Trophoblast cell (in vitro differentiated cells and primary cell): ENCODE measurements around the gene SEMA3A.
A peak's percentile ranks its signal among the peaks of the same experiment; 100 is the strongest.
"Not testable (repeated sequence)": the region's sequence is repeated elsewhere in the genome, so short reads cannot be mapped to it uniquely, and the experiment has no call there.

Experiments
- DNase-seq, 2 donors: peaks; one replicate each; pipeline ENCODE4 v3.0.0-alpha.2; 2016
- H2AFZ ChIP-seq: 2 replicates; pipeline ENCODE4 v1.6.1; 2013; ENCODE audit warnings: low read length, moderate library complexity, mild to moderate bottlenecking; ENCODE audit not compliant: insufficient read depth, poor library complexity
- H2AK5ac ChIP-seq: 2 replicates; pipeline ENCODE4 v1.6.1; 2013; ENCODE audit warnings: mild to moderate bottlenecking, low read length
- H2BK120ac ChIP-seq: 2 replicates; pipeline ENCODE4 v1.6.1; 2013; ENCODE audit warnings: low read length, mild to moderate bottlenecking, moderate library complexity; ENCODE audit not compliant: insufficient read depth, poor library complexity
- H2BK12ac ChIP-seq: 2 replicates; pipeline ENCODE4 v1.6.1; 2013; ENCODE audit warnings: mild to moderate bottlenecking, low read length, moderate library complexity
- H2BK5ac ChIP-seq: 2 replicates; pipeline ENCODE4 v1.6.1; 2013; ENCODE audit warnings: low read length, low read depth, moderate library complexity, mild to moderate bottlenecking; ENCODE audit not compliant: poor library complexity
- H3K14ac ChIP-seq: 2 replicates; pipeline ENCODE4 v1.6.1; 2013; ENCODE audit warnings: mild to moderate bottlenecking, low read length
- H3K18ac ChIP-seq: 2 replicates; pipeline ENCODE4 v1.6.1; 2013; ENCODE audit warnings: mild to moderate bottlenecking, low read length
- H3K23ac ChIP-seq: 2 replicates; pipeline ENCODE4 v1.6.1; 2013; ENCODE audit warnings: low read length
- H3K27ac ChIP-seq: 2 replicates; pipeline ENCODE4 v1.5.1; 2013; ENCODE audit warnings: low read depth, mild to moderate bottlenecking, inconsistent platforms, low read length, moderate library complexity
- H3K27me3 ChIP-seq: 2 replicates; pipeline ENCODE4 v1.6.1; 2013; ENCODE audit warnings: inconsistent platforms, mild to moderate bottlenecking, low read length, moderate library complexity; ENCODE audit not compliant: insufficient read depth
- H3K36me3 ChIP-seq, 2 experiments: 1 replicate in 1 of 2; 2 replicates in 1 of 2; pipeline ENCODE4 v1.6.1; 2013; ENCODE audit warnings: low read length in 2 of 2, mild to moderate bottlenecking in 2 of 2, moderate library complexity in 1 of 2; ENCODE audit not compliant: insufficient read depth in 2 of 2, control insufficient read depth in 1 of 2
- H3K4ac ChIP-seq: 2 replicates; pipeline ENCODE4 v1.6.1; 2013; ENCODE audit warnings: low read depth, mild to moderate bottlenecking, low read length, moderate library complexity
- H3K4me1 ChIP-seq, 2 experiments: 1 replicate in 1 of 2; 2 replicates in 1 of 2; pipeline ENCODE4 v1.6.1; 2013; ENCODE audit warnings: low read length in 2 of 2, mild to moderate bottlenecking in 2 of 2, moderate library complexity in 1 of 2; ENCODE audit not compliant: insufficient read depth in 2 of 2, control insufficient read depth in 1 of 2
- H3K4me2 ChIP-seq: 2 replicates; pipeline ENCODE4 v1.6.1; 2013; ENCODE audit warnings: inconsistent platforms, mild to moderate bottlenecking, low read length, moderate library complexity
- H3K4me3 ChIP-seq: 2 replicates; pipeline ENCODE4 v1.5.1; 2013; ENCODE audit warnings: mild to moderate bottlenecking, low read depth, low read length, inconsistent platforms
- H3K79me1 ChIP-seq: one replicate; pipeline ENCODE4 v1.6.1; 2013; ENCODE audit warnings: low read length
- H3K79me2 ChIP-seq: 2 replicates; pipeline ENCODE4 v1.6.1; 2013; ENCODE audit warnings: low read length, mild to moderate bottlenecking; ENCODE audit not compliant: control insufficient read depth, insufficient read depth, poor library complexity
- H3K9ac ChIP-seq: 2 replicates; pipeline ENCODE4 v1.6.1; 2013; ENCODE audit warnings: mild to moderate bottlenecking, low read length
- H3K9me3 ChIP-seq: 2 replicates; pipeline ENCODE4 v1.6.1; 2013; ENCODE audit warnings: low read depth, mild to moderate bottlenecking, control low read depth, inconsistent platforms, low read length; ENCODE audit not compliant: insufficient read depth
- H4K12ac ChIP-seq: 2 replicates; pipeline ENCODE4 v1.6.1; 2013; ENCODE audit warnings: low read depth, mild to moderate bottlenecking, low read length, moderate library complexity
- H4K8ac ChIP-seq: 2 replicates; pipeline ENCODE4 v1.6.1; 2013; ENCODE audit warnings: low read depth, mild to moderate bottlenecking, low read length, moderate library complexity
- H4K91ac ChIP-seq: one replicate; pipeline ENCODE4 v1.6.1; 2013; ENCODE audit warnings: low read depth, mild to moderate bottlenecking, low read length, moderate library complexity
- WGBS: extraction: QIAGEN DNeasy Blood & Tissue Kit; methylation state at CpG from one replicate; pipeline ENCODE4 v1.1.7; 2013; ENCODE audit warnings: missing lambda C conversion rate; ENCODE audit not compliant: insufficient read length, insufficient coverage; ENCODE audit errors: extremely low coverage; 5-methylcytosine and 5-hydroxymethylcytosine counted together

SEMA3A gene

GRCh38 chr7:84154991-84155781, 39.4 kb downstream of the SEMA3A start:
- Histone ChIP-seq H2BK120ac (no peak overlapping the region), H3K79me2 (no peaks in the 10 kb centered on the region), H4K91ac (no peak overlapping the region), H3K4me3 (no peak overlapping the region), H3K9me3 (no peaks in the 10 kb centered on the region), H3K23ac (no peak overlapping the region), H3K27me3 (no peaks in the 10 kb centered on the region), H3K14ac (no peak overlapping the region), H3K79me1 (peaks cover 2% of the 10 kb centered on the region), H3K4ac (no peak overlapping the region), H3K4me1 (no peaks in the 10 kb centered on the region), H4K12ac (no peak overlapping the region), H3K9ac (no peak overlapping the region), H2AK5ac (no peak overlapping the region), H2BK12ac (no peak overlapping the region), H2AFZ (no peak overlapping the region), H3K27ac (no peak overlapping the region), H3K36me3 (no peaks in the 10 kb centered on the region), H3K18ac (no peak overlapping the region), H4K8ac (no peak overlapping the region), H3K4me2 (no peak overlapping the region), H2BK5ac (no peak overlapping the region)
- peak in 1 of 2 donors; percentile 41 for DNase-seq
- WGBS: no CpG with 5 or more reads among the region's 6 CpGs

- Histone ChIP-seq H3K4me2 (no peak overlapping the region), H2AFZ (no peak overlapping the region), H3K27ac (no peak overlapping the region), H2AK5ac (no peak overlapping the region), H4K8ac (no peak overlapping the region), H3K9ac (no peak overlapping the region), H2BK120ac (no peak overlapping the region), H3K79me2 (no peaks in the 10 kb centered on the region), H3K4me1 (no peaks in the 10 kb centered on the region), H3K79me1 (peaks cover 4% of the 10 kb centered on the region), H3K36me3 (no peaks in the 10 kb centered on the region), H3K18ac (no peak overlapping the region), H4K12ac (no peak overlapping the region), H3K4ac (no peak overlapping the region), H3K14ac (no peak overlapping the region), H3K27me3 (no peaks in the 10 kb centered on the region), H2BK12ac (no peak overlapping the region), H3K9me3 (no peaks in the 10 kb centered on the region), H4K91ac (no peak overlapping the region), H3K4me3 (no peak overlapping the region), H3K23ac (no peak overlapping the region), H2BK5ac (no peak overlapping the region)
- DNase-seq: no peak
Measured at GRCh38 chr7:84152995-84153394, 41.6 kb downstream of the SEMA3A start.

DNA sequence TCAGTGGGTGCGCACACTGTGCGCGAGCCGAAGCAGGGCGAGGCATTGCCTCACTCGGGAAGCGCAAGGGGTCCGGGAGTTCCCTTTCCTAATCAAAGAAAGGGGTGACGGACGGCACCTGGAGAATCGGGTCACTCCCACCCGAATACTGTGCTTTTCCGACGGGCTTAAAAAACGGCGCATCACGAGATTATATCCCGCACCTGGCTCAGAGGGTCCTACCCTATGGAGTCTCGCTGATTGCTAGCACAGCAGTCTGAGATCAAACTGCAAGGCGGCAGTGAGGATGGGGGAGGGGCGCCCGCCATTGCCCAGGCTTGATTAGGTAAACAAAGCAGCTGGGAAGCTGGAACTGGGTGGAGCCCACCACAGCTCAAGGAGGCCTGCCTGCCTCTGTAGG, 44.2 kb downstream of the SEMA3A start:
- Histone ChIP-seq H2AFZ (peak overlapping the region; percentile 28), H3K4me3 (peak overlapping the region; percentile 71)
- H2BK12ac ChIP-seq: not testable (repeated sequence)

DNA sequence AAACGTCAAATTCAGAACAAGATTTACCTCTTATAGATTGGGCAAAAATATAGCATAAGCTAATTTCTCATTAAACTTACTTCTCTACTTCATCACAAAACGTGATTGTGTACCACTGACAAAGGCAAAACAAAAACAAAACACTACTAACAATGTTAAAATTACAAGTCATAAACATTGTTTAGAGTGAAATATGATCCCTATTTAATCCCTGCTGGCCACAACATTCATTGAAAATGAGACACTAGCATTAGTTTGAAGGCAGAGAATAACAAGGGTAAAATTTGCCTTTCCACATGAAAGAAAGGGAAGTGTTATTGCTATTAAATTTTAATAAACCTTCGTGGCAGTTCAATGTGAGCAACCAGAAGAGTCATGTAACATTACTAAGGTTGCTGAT, 45.0 kb downstream of the SEMA3A start:
- Histone ChIP-seq H4K8ac (no peak overlapping the region), H2BK12ac (no peak overlapping the region), H3K4me1 (no peaks in the 10 kb centered on the region), H3K4me2 (peak overlapping the region; percentile 59), H3K23ac (no peak overlapping the region), H2BK120ac (no peak overlapping the region), H3K4ac (no peak overlapping the region), H3K9me3 (no peaks in the 10 kb centered on the region), H3K27me3 (no peaks in the 10 kb centered on the region), H2AK5ac (no peak overlapping the region), H3K79me2 (no peaks in the 10 kb centered on the region), H3K36me3 (no peaks in the 10 kb centered on the region), H2AFZ (no peak overlapping the region), H3K9ac (no peak overlapping the region), H3K14ac (no peak overlapping the region), H3K27ac (no peak overlapping the region), H2BK5ac (no peak overlapping the region), H3K18ac (no peak overlapping the region), H3K79me1 (peaks cover 4% of the 10 kb centered on the region), H4K12ac (no peak overlapping the region), H4K91ac (no peak overlapping the region), H3K4me3 (no peak overlapping the region)
- DNase-seq: no peak
- WGBS: no CpG with 5 or more reads among the region's 3 CpGs

More for the DNA sequence above, 44.2 kb downstream of the SEMA3A start:
- not testable (repeated sequence) for H3K9ac ChIP-seq, DNase-seq, H3K79me1 ChIP-seq, H3K9me3 ChIP-seq, H3K79me2 ChIP-seq, H3K4ac ChIP-seq, H2AK5ac ChIP-seq, H3K23ac ChIP-seq, H3K4me1 ChIP-seq, H3K27me3 ChIP-seq, H3K36me3 ChIP-seq
- no CpG with 5 or more reads among the region's 22 CpGs for WGBS
- H3K18ac ChIP-seq: peak overlapping the region; percentile 65
- H2BK120ac ChIP-seq: peak overlapping the region; percentile 76
- peak overlapping the region; percentile 82 for H2BK5ac ChIP-seq
- H3K27ac ChIP-seq: peak overlapping the region; percentile 58
- H3K4me2 ChIP-seq: peak overlapping the region; percentile 43
- peak overlapping the region; percentile 62 for H4K12ac ChIP-seq
- H4K91ac ChIP-seq: peak overlapping the region; percentile 47
- peak overlapping the region; percentile 82 for H4K8ac ChIP-seq
- peak overlapping the region; percentile 66 for H3K14ac ChIP-seq
